CD4-positive, alpha-beta T cell (primary cell): ENCODE measurements around the gene ADARB2. TPM values are rescaled to one million over a fixed set of nuclear protein-coding genes. Genes with fewer than 3 reads are reported as not detected.

Experiments
- ATAC-seq: fragments of 200-7000 bp; cut with Tn5 transposase; one replicate; pipeline ENCODE4 v1.10.0; 2022; ENCODE audit warnings: mild to moderate bottlenecking; ENCODE audit not compliant: poor library complexity
- CTCF ChIA-PET: fragments of 350-600 bp; sonication (Branson Sonifier 250); formaldehyde crosslinking; loops from one replicate; lab custom pipeline; 2021; ENCODE audit warnings: antibody characterized with exemption, inconsistent platforms; lab: Charles Lee
- POLR2A ChIA-PET: fragments of 350-600 bp; sonication (Branson Sonifier 250); formaldehyde crosslinking; loops from one replicate; lab custom pipeline; 2021; ENCODE audit warnings: antibody characterized with exemption, inconsistent platforms; lab: Charles Lee
- DNase-seq, 14 experiments: peaks; one replicate each; pipeline ENCODE4 v3.0.0-alpha.2; 2013 to 2020; ENCODE audit warnings: mixed read lengths in 2 of 14
- H3K27ac ChIP-seq, 2 donors: one replicate each; pipeline versions ENCODE4 v1.5.1 to v1.7.0; 2013; ENCODE audit warnings: low read length in 2 of 2, low read depth in 1 of 2, mild to moderate bottlenecking in 1 of 2
- H3K27me3 ChIP-seq, 2 experiments: 1 replicate in 1 of 2; 2 replicates in 1 of 2; pipeline versions ENCODE4 v1.6.1 to v1.7.0; 2013; ENCODE audit warnings: low read length in 2 of 2, control low read depth in 1 of 2, mild to moderate bottlenecking in 1 of 2, moderate library complexity in 1 of 2; ENCODE audit not compliant: insufficient read depth in 2 of 2, control insufficient read depth in 1 of 2
- H3K36me3 ChIP-seq: one replicate; pipeline ENCODE4 v1.6.1; 2013; ENCODE audit warnings: low read length, control low read depth; ENCODE audit not compliant: insufficient read depth
- H3K4me1 ChIP-seq: one replicate; pipeline ENCODE4 v1.6.1; 2013; ENCODE audit warnings: low read length, control low read depth; ENCODE audit not compliant: insufficient read depth
- H3K4me3 ChIP-seq: one replicate; pipeline ENCODE4 v1.5.1; 2013; ENCODE audit warnings: mild to moderate bottlenecking, low read length, moderate library complexity
- H3K9me3 ChIP-seq, 2 experiments: 1 replicate in 1 of 2; 2 replicates in 1 of 2; pipeline versions ENCODE4 v1.6.1 to v1.7.0; 2013; ENCODE audit warnings: low read length in 2 of 2, mild to moderate bottlenecking in 2 of 2, control low read depth in 1 of 2, moderate library complexity in 1 of 2; ENCODE audit not compliant: control insufficient read depth in 1 of 2, insufficient read depth in 1 of 2
- H3K27ac Mint-ChIP-seq: one replicate; pipeline ENCODE4 v1.8.0; 2020; ENCODE audit warnings: mixed read lengths
- H3K27me3 Mint-ChIP-seq: one replicate; pipeline ENCODE4 v1.8.0; 2021; ENCODE audit warnings: mixed read lengths
- H3K36me3 Mint-ChIP-seq: one replicate; pipeline ENCODE4 v1.8.0; 2021; ENCODE audit warnings: low read depth, mixed read lengths
- H3K4me1 Mint-ChIP-seq: one replicate; pipeline ENCODE4 v1.8.0; 2021; ENCODE audit warnings: low read depth, mixed read lengths
- H3K4me3 Mint-ChIP-seq: one replicate; pipeline ENCODE4 v1.8.0; 2020; ENCODE audit warnings: mild to moderate bottlenecking, mixed read lengths
- H3K9me3 Mint-ChIP-seq: one replicate; pipeline ENCODE4 v1.8.0; 2020; ENCODE audit warnings: mixed read lengths
- intact Hi-C, 2 experiments: fragments of 100-400 bp; cut with DNase I in 1 of 2; cut with micrococcal nuclease in 1 of 2; formaldehyde crosslinking; loops; one replicate each; pipeline versions ENCODE4 v1.15.1 to v1.9.0; 2023 to 2025; cut with DNase I, micrococcal nuclease
- total RNA-seq, 174 experiments: library from RNA in 2 of 174; stranded (reverse) in 2 of 174; gene quantifications; one replicate each; pipeline ENCODE4 v1.2.3 and lab custom pipeline; 2021 to 2026
- TF ChIP-seq, protein P1 (sequence below): fragments of 200-600 bp; IDR thresholded peaks from one replicate; pipeline ENCODE4 v1.8.0; 2022; ENCODE audit warnings: antibody characterized with exemption, mild to moderate bottlenecking

Gene ADARB2
- total RNA-seq, 2 experiments from 2014 or later: 0.14 TPM; not detected in 1

DNA sequence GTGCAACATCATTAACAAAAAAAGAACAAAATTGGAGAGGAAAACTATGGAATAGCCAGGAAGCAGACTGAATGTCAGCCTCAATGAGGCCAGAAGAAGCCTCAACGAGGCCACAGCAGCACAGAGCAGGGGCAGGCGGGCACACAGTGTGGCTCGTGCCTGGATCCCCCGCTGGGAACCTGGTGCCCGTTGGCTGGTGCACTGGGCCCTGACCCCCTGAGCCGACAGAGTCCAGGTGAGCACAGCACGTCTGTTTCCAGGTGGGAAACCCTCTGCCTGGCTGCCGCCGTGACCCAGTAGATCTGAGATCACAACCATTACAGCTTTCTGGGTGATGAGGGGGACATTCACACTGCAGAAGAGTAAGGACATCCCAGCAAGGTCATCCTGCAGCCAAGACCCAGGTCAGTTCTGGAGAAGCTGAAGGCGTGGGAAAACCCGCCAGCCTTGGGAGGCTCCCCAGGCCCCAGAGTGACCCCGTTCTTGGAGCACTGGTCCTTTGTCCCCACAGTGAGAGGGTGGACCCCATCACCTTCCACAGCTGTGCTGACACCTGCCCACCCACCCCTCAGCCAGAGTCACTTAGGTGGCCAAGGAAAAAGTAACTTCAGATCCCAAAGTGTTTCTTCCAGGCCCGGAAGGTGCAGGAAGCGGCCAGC is 222.1 kb downstream of the ADARB2 start:
- POLR2A ChIA-PET: no interaction called here
- intact Hi-C loops: no loop called here
- Mint-ChIP-seq H3K27me3 (no peaks in the 10 kb centered on the region), H3K27ac (no peak overlapping the region), H3K9me3 (no peaks in the 10 kb centered on the region), H3K4me1 (no peaks in the 10 kb centered on the region), H3K4me3 (no peak overlapping the region), H3K36me3 (no peaks in the 10 kb centered on the region)
- TF ChIP-seq, protein P1, sequence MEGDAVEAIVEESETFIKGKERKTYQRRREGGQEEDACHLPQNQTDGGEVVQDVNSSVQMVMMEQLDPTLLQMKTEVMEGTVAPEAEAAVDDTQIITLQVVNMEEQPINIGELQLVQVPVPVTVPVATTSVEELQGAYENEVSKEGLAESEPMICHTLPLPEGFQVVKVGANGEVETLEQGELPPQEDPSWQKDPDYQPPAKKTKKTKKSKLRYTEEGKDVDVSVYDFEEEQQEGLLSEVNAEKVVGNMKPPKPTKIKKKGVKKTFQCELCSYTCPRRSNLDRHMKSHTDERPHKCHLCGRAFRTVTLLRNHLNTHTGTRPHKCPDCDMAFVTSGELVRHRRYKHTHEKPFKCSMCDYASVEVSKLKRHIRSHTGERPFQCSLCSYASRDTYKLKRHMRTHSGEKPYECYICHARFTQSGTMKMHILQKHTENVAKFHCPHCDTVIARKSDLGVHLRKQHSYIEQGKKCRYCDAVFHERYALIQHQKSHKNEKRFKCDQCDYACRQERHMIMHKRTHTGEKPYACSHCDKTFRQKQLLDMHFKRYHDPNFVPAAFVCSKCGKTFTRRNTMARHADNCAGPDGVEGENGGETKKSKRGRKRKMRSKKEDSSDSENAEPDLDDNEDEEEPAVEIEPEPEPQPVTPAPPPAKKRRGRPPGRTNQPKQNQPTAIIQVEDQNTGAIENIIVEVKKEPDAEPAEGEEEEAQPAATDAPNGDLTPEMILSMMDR: no peak
- CTCF ChIA-PET: no interaction called here
- Histone ChIP-seq H3K27ac (no peak overlapping the region), H3K4me3 (no peak overlapping the region), H3K9me3 (peaks cover 0 to 5% of the 10 kb centered on the region in 2 experiments), H3K36me3 (no peaks in the 10 kb centered on the region), H3K27me3 (no peaks in the 10 kb centered on the region), H3K4me1 (no peaks in the 10 kb centered on the region)
- no peak for ATAC-seq
- DNase-seq: no peak

DNA sequence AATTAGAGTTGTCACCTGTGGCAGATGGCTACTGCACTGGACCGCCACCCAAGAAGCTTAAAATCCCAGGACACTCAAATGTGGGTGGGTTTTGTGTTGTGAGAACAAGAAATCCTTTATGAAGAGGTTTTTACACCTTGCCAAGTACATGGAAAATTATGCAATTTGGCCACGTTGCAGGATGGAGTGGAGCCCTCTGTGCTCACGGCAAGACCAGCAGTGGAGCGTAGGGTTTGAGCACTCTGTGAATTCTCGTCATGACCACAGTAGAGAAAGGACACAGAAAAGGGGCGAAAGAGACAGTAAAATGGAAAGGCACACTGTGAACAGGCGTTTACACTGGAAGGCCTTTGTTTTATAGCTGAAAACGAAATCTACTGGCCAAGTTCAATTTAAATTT is 222.6 kb downstream of the ADARB2 start:
- ChIA-PET POLR2A (no interaction called here), CTCF (no interaction called here)
- ATAC-seq (no peak), DNase-seq (no peak)
- Histone ChIP-seq H3K36me3 (no peaks in the 10 kb centered on the region), H3K9me3 (peaks cover 0 to 5% of the 10 kb centered on the region in 2 experiments), H3K27me3 (no peaks in the 10 kb centered on the region), H3K4me1 (no peaks in the 10 kb centered on the region), H3K27ac (no peak overlapping the region), H3K4me3 (no peak overlapping the region)
- H3K27ac Mint-ChIP-seq: no peak overlapping the region
- no peak overlapping the region for H3K4me3 Mint-ChIP-seq
- no peaks in the 10 kb centered on the region for H3K9me3 Mint-ChIP-seq
- TF ChIP-seq, protein P1: no peak
- no peaks in the 10 kb centered on the region for H3K4me1 Mint-ChIP-seq
- intact Hi-C loops: no loop called here
- H3K36me3 Mint-ChIP-seq: no peaks in the 10 kb centered on the region
- H3K27me3 Mint-ChIP-seq: no peaks in the 10 kb centered on the region

DNA sequence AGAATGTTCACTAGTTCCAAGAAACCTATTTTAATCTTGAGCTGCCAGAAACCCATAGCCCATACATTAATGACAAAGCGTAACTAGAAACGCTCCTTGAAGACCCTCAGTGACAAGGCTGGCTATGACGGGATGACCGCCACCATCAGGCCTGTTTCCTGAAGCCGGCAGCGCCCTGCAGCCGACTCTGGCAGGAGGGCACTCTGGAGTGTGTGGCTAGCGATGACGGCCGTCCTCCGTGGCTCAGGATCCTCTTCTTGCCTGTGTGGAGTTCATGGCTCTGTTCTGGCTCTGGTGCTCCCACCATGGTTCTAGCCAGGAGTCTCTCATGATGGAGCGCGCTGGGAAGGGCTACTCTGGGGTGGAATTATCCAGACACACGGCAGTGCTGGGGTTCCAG is 224.1 kb downstream of the ADARB2 start:
- Histone ChIP-seq H3K27ac (no peak overlapping the region), H3K27me3 (no peaks in the 10 kb centered on the region), H3K4me3 (no peak overlapping the region), H3K36me3 (no peaks in the 10 kb centered on the region), H3K4me1 (no peaks in the 10 kb centered on the region), H3K9me3 (peaks cover 0 to 10% of the 10 kb centered on the region in 2 experiments)
- Mint-ChIP-seq H3K4me1 (no peaks in the 10 kb centered on the region), H3K36me3 (no peaks in the 10 kb centered on the region), H3K9me3 (no peaks in the 10 kb centered on the region), H3K4me3 (no peak overlapping the region), H3K27me3 (no peaks in the 10 kb centered on the region), H3K27ac (no peak overlapping the region)
- TF ChIP-seq, protein P1: no peak
- CTCF ChIA-PET: no interaction called here
- no peak for ATAC-seq
- DNase-seq: no peak
- POLR2A ChIA-PET: no interaction called here
- intact Hi-C loops: no loop called here
